Activated CD4-positive, CD25-positive, alpha-beta regulatory T cell treated with anti-CD3 and anti-CD28 coated beads, Interleukin-2, amount 50 U/mL, for 16 hours (primary cell): Measurements from ENCODE around the gene TIPRL.
A peak's percentile ranks its signal among the peaks of the same experiment; 100 is the strongest.

ENCODE experiments used
- DNase-seq: peaks from one replicate; pipeline ENCODE4 v3.0.0-alpha.2; 2020; ENCODE audit warnings: low read depth, low spot score

The TIPRL gene

GRCh38 chr1:168213349-168213748, 34.6 kb downstream of the TIPRL start:
- DNase-seq: no peak

GRCh38 chr1:168216171-168216570, 37.4 kb downstream of the TIPRL start:
- no peak for DNase-seq

GRCh38 chr1:168217664-168218063, 38.9 kb downstream of the TIPRL start:
- DNase-seq: no peak

GRCh38 chr1:168218658-168219057, 39.9 kb downstream of the TIPRL start:
- no peak for DNase-seq

DNA sequence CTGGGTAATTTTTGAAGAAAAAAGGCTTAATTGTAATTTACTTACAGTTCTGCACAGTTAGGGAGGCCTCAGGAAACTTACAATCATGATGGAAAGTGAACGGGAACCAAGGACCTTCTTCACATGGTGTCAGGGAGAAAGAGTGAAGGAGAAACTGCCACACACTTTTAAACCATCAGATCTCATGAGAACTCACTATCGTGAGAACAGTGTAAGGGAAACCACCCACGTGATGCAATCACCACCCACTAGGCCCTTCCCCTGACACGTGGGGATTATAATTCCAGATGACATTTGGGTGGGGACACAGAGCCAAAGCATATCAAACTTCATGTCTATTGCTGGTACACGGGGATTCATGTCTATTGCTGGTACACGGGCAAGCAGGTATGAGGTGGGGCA, 41.7 kb downstream of the TIPRL start:
- DNase-seq: no peak

- no peak for DNase-seq
Measured at GRCh38 chr1:168221275-168221674, 42.5 kb downstream of the TIPRL start.

GRCh38 chr1:168223261-168223660, 44.5 kb downstream of the TIPRL start:
- DNase-seq: no peak

DNA sequence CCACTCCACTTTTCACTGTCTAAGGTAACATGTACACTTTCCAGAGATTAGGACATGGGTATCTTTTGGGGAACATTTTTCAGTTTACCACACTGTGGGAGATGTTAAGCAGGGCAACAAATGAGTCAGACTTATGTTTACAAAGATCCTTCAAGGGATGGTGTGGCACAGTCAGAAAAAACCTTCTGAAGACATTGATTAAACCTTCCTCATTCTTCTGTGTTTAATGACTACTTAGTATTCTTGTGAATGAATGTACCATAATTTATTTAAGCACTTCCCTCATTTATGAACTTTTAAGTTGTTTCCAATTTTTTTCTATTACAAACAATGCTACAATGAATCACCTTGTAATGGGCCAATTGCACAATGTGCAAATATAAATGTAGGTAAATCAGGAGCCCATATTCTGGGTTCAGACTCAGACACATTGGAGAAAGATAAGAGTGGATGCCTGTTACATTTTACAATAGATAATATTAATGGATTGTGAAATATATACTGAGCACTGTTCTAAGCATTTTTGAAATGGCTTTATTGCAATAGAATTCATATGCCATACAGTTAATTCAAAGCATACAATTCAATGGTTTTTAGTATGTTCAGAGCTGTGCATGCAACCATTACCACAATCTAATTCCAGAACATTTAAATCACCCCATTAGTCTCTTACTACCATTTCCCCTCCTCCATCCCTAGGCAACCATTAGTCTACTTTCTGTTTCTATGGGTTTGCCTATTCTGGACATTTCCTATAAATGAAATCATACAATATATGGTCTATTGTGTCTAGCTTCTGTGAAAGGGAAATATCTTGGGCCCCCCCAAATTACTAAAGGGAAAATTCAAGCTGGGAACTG, 45.1 kb downstream of the TIPRL start:
- DNase-seq: no peak

GRCh38 chr1:168224991-168225390, 46.2 kb downstream of the TIPRL start:
- no peak for DNase-seq

GRCh38 chr1:168225476-168226190, 46.9 kb downstream of the TIPRL start, which contains the start of gene SFT2D2:
TSS of gene SFT2D2 (plus strand) at chr1:168226004. CDS start at chr1:168226080, 76 bp downstream.
- DNase-seq: peak; percentile 58

DNA sequence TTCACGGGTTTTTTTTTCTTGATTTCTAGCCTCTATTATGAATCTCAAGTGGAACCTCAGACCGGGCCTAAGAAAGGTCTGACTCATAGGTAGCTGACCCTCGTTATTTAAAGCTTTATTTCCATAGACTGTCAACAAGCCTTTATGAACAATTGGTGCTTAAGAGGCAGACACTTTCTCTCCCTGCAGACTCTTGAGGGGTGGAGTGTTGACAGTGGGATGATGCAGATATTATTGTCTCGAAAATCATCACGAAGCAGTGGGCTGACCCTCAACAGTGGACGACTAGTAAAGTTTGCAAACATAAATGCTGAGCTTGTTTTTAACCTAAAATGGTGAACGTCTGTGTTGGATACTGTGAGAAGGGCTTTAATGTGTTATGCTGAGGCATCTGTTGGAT, 48.9 kb downstream of the TIPRL start:
- DNase-seq: no peak

- no peak for DNase-seq
Measured at GRCh38 chr1:168229893-168230292, 51.1 kb downstream of the TIPRL start.

GRCh38 chr1:168230709-168231108, 51.9 kb downstream of the TIPRL start:
- DNase-seq: no peak

GRCh38 chr1:168234846-168235547, 56.2 kb downstream of the TIPRL start:
- peak; percentile 21 for DNase-seq

- no peak for DNase-seq
Measured at GRCh38 chr1:168235548-168235885, 56.8 kb downstream of the TIPRL start.

GRCh38 chr1:168235937-168236336, 57.2 kb downstream of the TIPRL start:
- DNase-seq: no peak

- no peak for DNase-seq
Measured at GRCh38 chr1:168236836-168237611, 58.3 kb downstream of the TIPRL start.

DNA sequence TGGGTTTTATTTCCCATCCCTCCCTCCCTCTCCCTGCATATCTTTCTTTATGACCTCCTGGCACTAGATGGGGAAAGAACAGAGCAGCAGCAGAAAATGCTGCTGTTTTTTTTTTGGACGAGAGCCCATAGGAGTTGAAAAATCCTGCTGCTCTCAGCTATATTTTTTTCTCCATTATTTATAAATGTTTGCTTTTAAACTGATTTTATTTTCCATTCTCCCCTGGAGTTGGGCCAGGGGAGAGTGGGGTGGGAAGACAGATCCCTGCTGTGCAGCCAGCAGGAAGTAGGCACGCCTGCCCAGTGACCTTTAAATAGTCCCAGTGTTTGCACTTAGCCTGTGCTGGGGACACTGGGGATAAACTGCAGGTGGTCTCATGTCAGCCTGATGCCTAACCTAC, 64.4 kb downstream of the TIPRL start:
- DNase-seq: no peak

GRCh38 chr1:168243636-168244212, 65.0 kb downstream of the TIPRL start:
- DNase-seq: no peak

GRCh38 chr1:168245042-168245441, 66.3 kb downstream of the TIPRL start:
- no peak for DNase-seq

GRCh38 chr1:168246506-168246905, 67.7 kb downstream of the TIPRL start:
- no peak for DNase-seq
